IPS-11a (cell line): Measurements from ENCODE around the gene MOB4.
A peak's percentile ranks its signal among the peaks of the same experiment; 100 is the strongest.
"Not testable (repeated sequence)": the region's sequence is repeated elsewhere in the genome, so short reads cannot be mapped to it uniquely, and the experiment has no call there.

Experiments used
- H3K4me3 ChIP-seq: one replicate; pipeline ENCODE4 v1.5.1; 2013; ENCODE audit warnings: low read depth, low read length, control low read depth

The MOB4 gene

DNA sequence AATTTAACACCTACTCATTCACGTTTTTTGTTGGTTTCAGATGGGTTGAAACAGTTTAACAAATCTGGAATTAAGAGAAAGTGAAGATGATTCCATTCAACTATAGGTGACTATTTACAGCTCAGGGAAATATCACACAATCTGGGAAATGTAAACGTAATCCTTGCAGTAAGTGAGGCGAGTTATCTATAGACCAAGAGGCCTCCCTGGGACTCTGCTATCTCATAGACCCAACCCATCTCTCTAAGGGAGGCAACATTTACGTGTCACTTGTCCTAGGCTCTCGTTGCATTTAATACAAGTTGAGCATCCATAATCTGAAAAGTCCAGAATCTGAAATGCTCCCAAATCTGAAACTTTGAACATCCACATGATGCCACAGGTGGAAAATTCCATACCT, 2.0 kb upstream of the MOB4 start:
- no peak overlapping the region for H3K4me3 ChIP-seq

GRCh38 chr2:197514754-197515153, 1.1 kb upstream of the MOB4 start:
- no peak overlapping the region for H3K4me3 ChIP-seq

GRCh38 chr2:197515315-197515738, 539 bp upstream of the MOB4 start:
- peak overlapping the region; percentile 93 for H3K4me3 ChIP-seq

DNA sequence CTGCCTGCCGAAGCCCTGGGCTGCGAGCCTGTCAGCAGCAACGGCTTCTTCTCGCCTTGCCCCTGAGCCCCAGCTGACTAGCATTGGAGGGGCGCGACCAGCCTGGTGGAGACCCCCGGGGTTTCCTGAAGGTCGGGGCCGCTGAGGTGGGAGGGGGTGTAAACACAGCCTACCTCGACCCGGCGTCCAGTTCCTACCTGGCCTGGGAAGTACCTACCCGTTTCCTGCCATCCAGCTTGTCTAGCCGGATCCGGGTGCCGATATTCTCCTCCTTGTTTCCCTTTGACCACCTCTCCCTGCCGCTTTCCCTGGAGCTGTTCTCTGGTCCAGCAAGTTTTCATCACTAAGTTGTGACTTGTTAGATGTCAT, 511 bp downstream of the MOB4 start:
- H3K4me3 ChIP-seq, result peak overlapping the region; percentile 93

- H3K4me3 ChIP-seq, result peak overlapping the region; percentile 93
These were observed 1.3 kb downstream of the MOB4 start for GRCh38 chr2:197517150-197517549.

- H3K4me3 ChIP-seq, result no peak overlapping the region
These were observed 22.5 kb downstream of the MOB4 start for GRCh38 chr2:197538412-197538811.

DNA sequence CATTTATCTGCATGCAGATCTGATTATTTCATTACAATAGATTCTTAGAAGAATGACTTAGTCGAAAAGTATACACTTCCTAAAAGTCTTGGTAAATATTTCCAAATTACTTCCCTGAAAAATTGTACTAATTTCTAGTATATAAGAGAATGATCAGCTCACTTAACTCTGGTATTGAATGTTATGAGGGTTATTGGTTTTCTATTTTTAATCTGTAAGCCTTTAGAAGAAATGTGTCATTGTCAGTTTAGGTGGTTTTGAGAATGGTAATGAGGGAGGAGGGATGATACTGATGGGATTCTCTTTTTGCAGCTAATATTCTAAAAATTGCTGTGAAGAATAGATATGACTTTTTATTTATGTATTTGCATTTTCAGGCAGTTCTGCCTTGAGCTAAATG, 23.9 kb downstream of the MOB4 start:
- no peak overlapping the region for H3K4me3 ChIP-seq

GRCh38 chr2:197543206-197543605, 27.3 kb downstream of the MOB4 start:
- no peak overlapping the region for H3K4me3 ChIP-seq

- no peak overlapping the region for H3K4me3 ChIP-seq
These were observed 31.5 kb downstream of the MOB4 start for GRCh38 chr2:197547163-197547900.

GRCh38 chr2:197548582-197548981, 32.7 kb downstream of the MOB4 start:
- H3K4me3 ChIP-seq, result no peak overlapping the region

DNA sequence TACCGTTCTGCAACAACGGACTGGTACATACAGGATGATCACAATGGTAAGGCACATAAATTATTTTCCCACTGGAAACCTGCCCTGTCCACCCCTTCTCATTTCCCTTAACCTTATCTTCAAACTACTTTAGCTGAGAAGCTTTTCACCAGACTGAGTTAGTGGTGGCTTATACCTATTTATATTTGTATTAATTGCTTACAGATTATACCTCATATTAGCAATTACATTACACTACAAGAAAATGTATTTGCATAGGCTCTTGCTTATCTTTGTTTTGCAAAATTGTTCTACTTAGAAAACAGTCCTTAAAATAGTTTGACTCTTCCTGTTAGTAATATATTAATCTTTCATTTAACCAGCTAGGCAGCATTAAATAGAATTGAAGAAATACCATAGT, 35.4 kb downstream of the MOB4 start:
- not testable (repeated sequence) for H3K4me3 ChIP-seq

DNA sequence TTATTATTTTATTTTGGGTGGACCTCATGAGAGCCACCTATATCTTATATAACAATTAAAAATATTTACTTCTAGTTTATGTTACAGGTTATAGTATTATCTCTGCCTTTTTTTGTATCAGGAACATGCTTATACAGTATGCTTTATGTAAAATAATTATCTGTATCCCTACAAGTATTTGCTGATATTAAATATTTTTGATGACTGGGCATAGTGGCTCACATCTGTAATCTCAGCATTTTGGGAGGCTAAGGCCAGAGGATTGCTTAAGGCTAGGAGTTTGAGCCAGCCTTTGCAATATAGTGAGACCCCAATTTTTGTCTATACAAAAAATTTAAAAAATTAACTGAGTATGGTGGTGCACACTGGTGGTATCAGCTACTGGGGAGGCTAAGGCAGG, 39.6 kb downstream of the MOB4 start:
- H3K4me3 ChIP-seq, result no peak overlapping the region

DNA sequence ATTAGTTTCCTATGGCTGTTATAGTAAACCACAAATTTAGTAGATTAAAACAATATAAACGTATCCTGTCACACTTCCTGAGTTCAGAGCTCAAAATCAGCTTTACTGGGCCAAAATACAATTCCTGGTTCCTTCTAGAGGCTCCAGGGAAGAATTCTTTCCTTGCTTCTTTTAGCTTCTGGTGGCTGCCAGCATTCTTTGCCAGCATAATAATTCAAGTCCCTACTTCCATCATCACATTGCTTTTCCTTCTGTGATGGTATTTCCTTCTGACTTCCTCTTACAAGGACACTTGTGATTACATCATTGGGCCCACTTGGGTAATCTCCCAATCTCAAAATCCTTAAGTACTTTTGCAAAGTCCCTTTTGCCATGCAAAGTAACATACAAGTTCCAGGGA, 40.6 kb downstream of the MOB4 start:
- H3K4me3 ChIP-seq, result no peak overlapping the region

DNA sequence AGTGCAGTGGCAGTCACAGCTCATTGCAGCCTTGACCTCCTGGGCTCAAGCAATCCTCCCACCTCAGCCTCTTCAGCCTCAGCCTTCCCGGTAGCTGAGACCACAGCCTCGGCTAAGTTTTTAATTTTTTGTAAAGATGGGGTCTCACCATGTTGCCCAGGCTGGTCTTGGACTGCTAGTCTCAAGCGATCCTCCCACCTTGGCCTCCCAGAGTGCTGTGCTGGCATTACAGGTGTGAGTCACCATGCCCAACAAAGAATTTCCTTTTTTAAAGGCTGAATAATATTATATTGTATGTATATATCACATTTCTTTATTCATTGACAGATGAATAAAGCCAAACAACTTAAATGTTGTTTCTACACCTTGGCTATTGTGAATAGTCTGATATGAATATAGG, 42.5 kb downstream of the MOB4 start:
- no peak overlapping the region for H3K4me3 ChIP-seq

DNA sequence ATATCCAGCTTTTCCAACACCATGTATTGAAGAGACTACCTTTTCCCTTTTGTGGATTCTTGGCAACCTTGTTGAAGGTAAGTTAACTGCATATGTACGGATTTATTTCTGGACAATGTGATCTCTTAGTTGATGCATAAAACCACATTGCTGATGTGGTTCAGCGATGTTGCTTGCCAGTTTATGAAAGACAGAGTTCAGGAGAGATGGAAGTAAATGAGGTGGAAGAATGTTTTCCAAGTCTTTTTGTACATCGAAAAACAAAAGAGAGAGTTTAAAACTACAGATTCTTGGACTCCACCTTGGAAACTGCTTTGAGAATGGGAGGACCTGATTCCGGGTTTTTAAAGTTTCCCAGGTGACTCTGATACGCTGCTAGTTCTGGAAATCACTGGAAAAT, 43.8 kb downstream of the MOB4 start:
- H3K4me3 ChIP-seq, result no peak overlapping the region

DNA sequence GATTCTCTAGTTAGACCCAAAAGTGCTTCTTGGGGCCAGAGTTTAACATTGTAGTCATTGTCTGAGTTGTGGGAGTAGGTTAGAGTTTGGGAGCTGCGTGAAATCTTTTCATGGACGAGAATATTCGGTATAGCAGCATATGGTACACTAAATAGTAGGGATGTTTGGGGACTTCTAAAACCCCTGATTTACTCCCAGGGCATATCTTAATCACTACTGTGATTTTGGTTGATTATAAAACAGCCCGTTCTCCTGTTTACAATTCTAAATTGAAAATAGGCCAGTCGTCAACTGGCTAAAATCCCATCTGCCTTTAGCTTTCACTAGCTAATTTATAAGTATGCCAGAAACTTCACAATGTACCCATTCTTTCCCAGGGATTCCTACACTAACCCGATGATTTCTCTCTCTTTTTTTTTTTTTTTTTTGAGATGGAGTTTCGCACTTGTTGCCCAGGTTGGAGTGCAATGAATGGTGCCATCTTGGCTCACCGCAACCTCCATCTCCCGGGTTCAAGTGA, 44.3 kb downstream of the MOB4 start:
- H3K4me3 ChIP-seq, result no peak overlapping the region

- no peak overlapping the region for H3K4me3 ChIP-seq
These were observed 55.9 kb downstream of the MOB4 start for GRCh38 chr2:197571627-197572271.

GRCh38 chr2:197573608-197574007, 57.7 kb downstream of the MOB4 start:
- no peak overlapping the region for H3K4me3 ChIP-seq

DNA sequence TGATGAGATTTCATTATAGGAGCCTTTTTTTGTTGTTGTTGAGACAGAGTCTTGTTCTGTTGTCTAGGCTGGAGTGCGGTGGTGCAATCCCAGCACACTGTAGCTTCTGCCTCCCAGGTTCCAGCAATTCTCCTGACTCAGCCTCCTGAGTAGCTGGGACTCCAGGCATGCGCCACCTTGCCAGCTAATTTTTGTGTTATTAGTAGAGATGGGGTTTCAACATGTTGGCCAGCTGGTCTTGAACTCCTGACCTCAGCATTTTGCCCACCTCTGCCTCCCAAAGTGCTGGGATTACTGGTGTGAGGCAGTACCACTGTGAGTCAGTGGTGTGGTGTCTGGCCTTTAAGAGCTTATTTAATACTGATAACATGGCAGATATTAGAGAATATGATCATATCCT, 60.1 kb downstream of the MOB4 start:
- no peak overlapping the region for H3K4me3 ChIP-seq

GRCh38 chr2:197576631-197577030, 60.8 kb downstream of the MOB4 start:
- no peak overlapping the region for H3K4me3 ChIP-seq

- no peak overlapping the region for H3K4me3 ChIP-seq
These were observed 61.6 kb downstream of the MOB4 start for GRCh38 chr2:197577446-197577845.

DNA sequence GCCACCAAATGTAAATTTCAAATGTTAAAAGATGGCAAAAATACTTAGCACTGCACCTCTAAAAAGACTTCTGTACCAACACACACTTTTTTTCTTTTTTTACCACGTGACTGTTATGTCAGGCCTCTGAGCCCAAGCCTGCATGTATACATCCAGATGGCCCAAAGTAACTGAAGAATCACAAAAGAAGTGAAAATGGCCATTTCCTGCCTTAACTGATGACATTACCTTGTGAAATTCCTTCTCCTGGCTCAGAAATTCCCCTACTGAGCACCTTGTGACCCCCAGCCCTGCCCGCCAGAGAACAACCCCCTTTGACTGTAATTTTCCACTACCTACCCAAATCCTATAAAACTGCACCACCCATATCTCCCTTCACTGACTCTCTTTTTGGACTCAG, 62.4 kb downstream of the MOB4 start:
- H3K4me3 ChIP-seq, result not testable (repeated sequence)

GRCh38 chr2:197580166-197580565, 64.3 kb downstream of the MOB4 start:
- not testable (repeated sequence) for H3K4me3 ChIP-seq
